Muscle layer of duodenum (tissue), 2 donors: Measurements from ENCODE around the gene FBXO3.
"Not testable (repeated sequence)": the region's sequence is repeated elsewhere in the genome, so short reads cannot be mapped to it uniquely, and the experiment has no call there.

Experiments
- H3K27ac ChIP-seq: one replicate; pipeline ENCODE4 v1.7.0; 2013; ENCODE audit warnings: mild to moderate bottlenecking, low read length
- H3K27me3 ChIP-seq: one replicate; pipeline ENCODE4 v1.7.0; 2013; ENCODE audit warnings: low read depth, mild to moderate bottlenecking, control low read depth, low read length
- H3K36me3 ChIP-seq, 2 donors: one replicate each; pipeline ENCODE4 v1.7.0; 2013; ENCODE audit warnings: low read length in 2 of 2, control low read depth in 1 of 2, mild to moderate bottlenecking in 1 of 2; ENCODE audit not compliant: insufficient read depth in 2 of 2, control insufficient read depth in 1 of 2
- H3K4me1 ChIP-seq, 2 donors: one replicate each; pipeline ENCODE4 v1.7.0; 2013; ENCODE audit warnings: low read length in 2 of 2, mild to moderate bottlenecking in 2 of 2, control low read depth in 1 of 2, moderate library complexity in 1 of 2; ENCODE audit not compliant: insufficient read depth in 2 of 2, control insufficient read depth in 1 of 2
- H3K4me3 ChIP-seq, 2 donors: one replicate each; pipeline ENCODE4 v1.7.0; 2013; ENCODE audit warnings: low read length in 2 of 2, low read depth in 1 of 2, mild to moderate bottlenecking in 1 of 2
- H3K9me3 ChIP-seq, 2 donors: one replicate each; pipeline ENCODE4 v1.7.0; 2013; ENCODE audit warnings: low read length in 2 of 2, control low read depth in 1 of 2, mild to moderate bottlenecking in 1 of 2; ENCODE audit not compliant: control insufficient read depth in 1 of 2
- donor health status: healthy.

The FBXO3 gene

GRCh38 chr11:33737362-33737821 is 36.9 kb downstream of the FBXO3 start:
- no peak overlapping the region for H3K4me3 ChIP-seq
- no peaks in the 10 kb centered on the region for H3K36me3 ChIP-seq
- no peaks in the 10 kb centered on the region for H3K9me3 ChIP-seq
- H3K27me3 ChIP-seq: no peaks in the 10 kb centered on the region
- peak overlapping the region; percentile 54 for H3K27ac ChIP-seq
- peaks cover 3 to 14% of the 10 kb centered on the region in 2 donors for H3K4me1 ChIP-seq

GRCh38 chr11:33736148-33736812 is 38.0 kb downstream of the FBXO3 start, which contains the start of gene CD59:
CD59 (minus strand) TSS chr11:33736423; CDS start chr11:33722445, 13,978 bp downstream.
- peak within 1 kb of the TSS; percentile 84 to 89 for H3K4me3 ChIP-seq
- H3K4me1 ChIP-seq: peaks cover 3 to 14% of the 10 kb centered on the region in 2 donors
- peak within 1 kb of the TSS; percentile 71 for H3K27ac ChIP-seq
- no peaks in the 10 kb centered on the region for H3K9me3 ChIP-seq
- H3K27me3 ChIP-seq: no peaks in the 10 kb centered on the region
- no peaks in the 10 kb centered on the region for H3K36me3 ChIP-seq

- peaks cover 3 to 14% of the 10 kb centered on the region in 2 donors for H3K4me1 ChIP-seq
Measured at GRCh38 chr11:33735271-33736147, 38.8 kb downstream of the FBXO3 start.

GRCh38 chr11:33734441-33735270 is 39.7 kb downstream of the FBXO3 start:
- no peaks in the 10 kb centered on the region for H3K36me3 ChIP-seq
- H3K27me3 ChIP-seq: no peaks in the 10 kb centered on the region
- H3K9me3 ChIP-seq: no peaks in the 10 kb centered on the region
- peak overlapping the region; percentile 84 to 89 for H3K4me3 ChIP-seq
- peak overlapping the region; percentile 71 for H3K27ac ChIP-seq
- peaks cover 3 to 17% of the 10 kb centered on the region in 2 donors for H3K4me1 ChIP-seq

More at GRCh38 chr11:33735271-33736147, 38.8 kb downstream of the FBXO3 start:
- H3K27me3 ChIP-seq: no peaks in the 10 kb centered on the region
- H3K9me3 ChIP-seq: no peaks in the 10 kb centered on the region
- no peaks in the 10 kb centered on the region for H3K36me3 ChIP-seq
- H3K27ac ChIP-seq: peak overlapping the region; percentile 71
- peak overlapping the region; percentile 84 to 89 for H3K4me3 ChIP-seq

- Histone ChIP-seq H3K9me3 (no peaks in the 10 kb centered on the region), H3K36me3 (no peaks in the 10 kb centered on the region), H3K27me3 (no peaks in the 10 kb centered on the region), H3K4me1 (peaks cover 3 to 17% of the 10 kb centered on the region in 2 donors), H3K27ac (peak overlapping the region; percentile 71), H3K4me3 (peak overlapping the region; percentile 84 to 89)
Measured at GRCh38 chr11:33733980-33734379, 40.3 kb downstream of the FBXO3 start.

GRCh38 chr11:33731723-33732531 is 42.4 kb downstream of the FBXO3 start:
- peaks cover 0 to 9% of the 10 kb centered on the region in 2 donors for H3K4me1 ChIP-seq

GRCh38 chr11:33730716-33731115 is 43.6 kb downstream of the FBXO3 start:
- Histone ChIP-seq H3K27me3 (no peaks in the 10 kb centered on the region), H3K9me3 (no peaks in the 10 kb centered on the region), H3K4me1 (peaks cover 0 to 3% of the 10 kb centered on the region in 2 donors), H3K36me3 (no peaks in the 10 kb centered on the region), H3K4me3 (no peak overlapping the region), H3K27ac (no peak overlapping the region)

More at GRCh38 chr11:33731723-33732531, 42.4 kb downstream of the FBXO3 start:
- H3K27me3 ChIP-seq: no peaks in the 10 kb centered on the region
- peak overlapping the region; percentile 61 for H3K27ac ChIP-seq
- no peak overlapping the region for H3K4me3 ChIP-seq
- H3K9me3 ChIP-seq: no peaks in the 10 kb centered on the region
- H3K36me3 ChIP-seq: no peaks in the 10 kb centered on the region

GRCh38 chr11:33729072-33729664 is 45.2 kb downstream of the FBXO3 start:
- H3K36me3 ChIP-seq, H3K4me3 ChIP-seq, H3K9me3 ChIP-seq, H3K27me3 ChIP-seq, H3K27ac ChIP-seq: not testable (repeated sequence)
- H3K4me1 ChIP-seq: peaks cover 13 to 17% of the 10 kb centered on the region in 2 donors

- H3K9me3 ChIP-seq, H3K27me3 ChIP-seq, H3K27ac ChIP-seq, H3K4me3 ChIP-seq, H3K36me3 ChIP-seq: not testable (repeated sequence)
- peaks cover 25 to 33% of the 10 kb centered on the region in 2 donors for H3K4me1 ChIP-seq
Measured at GRCh38 chr11:33727539-33727938, 46.8 kb downstream of the FBXO3 start.

GRCh38 chr11:33725496-33725895 is 48.8 kb downstream of the FBXO3 start:
- peak overlapping the region; percentile 80 for H3K27ac ChIP-seq
- no peak overlapping the region for H3K4me3 ChIP-seq
- no peaks in the 10 kb centered on the region for H3K27me3 ChIP-seq
- H3K36me3 ChIP-seq: peaks cover 0 to 20% of the 10 kb centered on the region in 2 donors
- peaks cover 31 to 44% of the 10 kb centered on the region in 2 donors for H3K4me1 ChIP-seq
- H3K9me3 ChIP-seq: no peaks in the 10 kb centered on the region
